Stimulated activated CD8-positive, alpha-beta memory T cell treated with anti-CD3 and anti-CD28 coated beads, Interleukin-4, amount 100 ng/mL, for 24 hours (primary cell): Measurements from ENCODE around the gene TCF7L2.
"Not testable (repeated sequence)": the region's sequence is repeated elsewhere in the genome, so short reads cannot be mapped to it uniquely, and the experiment has no call there.

ENCODE experiments used
- DNase-seq: peaks from one replicate; pipeline ENCODE4 v3.0.0-alpha.2; 2020; ENCODE audit warnings: low read depth

The TCF7L2 gene

DNA sequence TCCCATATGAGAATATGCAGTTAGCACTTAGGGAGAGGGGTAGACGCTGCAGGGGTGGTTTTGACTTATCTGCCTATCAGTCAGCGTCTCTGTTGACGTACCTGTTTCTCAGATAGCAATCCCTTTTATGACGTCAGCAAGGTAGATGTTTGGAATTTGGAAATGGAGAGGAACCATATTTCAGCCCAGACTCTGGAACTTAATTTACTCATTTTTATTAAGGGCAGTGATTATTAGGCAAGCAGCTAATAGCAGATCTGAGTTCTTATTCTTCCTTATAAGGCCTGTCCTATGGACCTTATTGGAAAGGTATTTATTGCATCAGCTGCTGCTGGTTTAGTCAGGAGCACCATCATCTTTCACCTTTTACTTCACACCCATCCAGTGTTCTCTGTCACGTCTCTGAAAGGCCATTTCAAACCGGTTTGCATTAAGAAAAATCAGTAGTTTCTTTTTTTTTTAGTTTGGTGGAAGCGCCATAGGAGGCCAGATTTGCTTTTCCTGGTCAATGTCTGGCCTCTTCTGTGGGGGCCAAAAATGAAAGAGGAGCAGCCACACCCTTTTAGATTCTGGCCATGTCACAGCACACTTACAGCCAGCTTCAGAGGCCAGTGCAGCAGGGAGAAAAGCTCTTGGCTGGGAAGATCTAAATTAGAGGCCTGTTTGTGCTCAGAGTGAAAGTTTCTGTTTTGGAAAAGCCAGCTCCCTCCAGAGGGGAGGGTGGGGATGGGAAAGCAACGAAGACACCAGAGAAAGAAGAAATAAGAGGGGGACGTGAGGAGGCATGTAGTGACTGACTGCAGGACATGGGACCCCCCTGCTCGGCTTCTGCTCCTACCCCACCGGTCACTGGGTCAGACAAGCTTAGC, 146.3 kb downstream of the TCF7L2 start:
- no peak for DNase-seq

DNA sequence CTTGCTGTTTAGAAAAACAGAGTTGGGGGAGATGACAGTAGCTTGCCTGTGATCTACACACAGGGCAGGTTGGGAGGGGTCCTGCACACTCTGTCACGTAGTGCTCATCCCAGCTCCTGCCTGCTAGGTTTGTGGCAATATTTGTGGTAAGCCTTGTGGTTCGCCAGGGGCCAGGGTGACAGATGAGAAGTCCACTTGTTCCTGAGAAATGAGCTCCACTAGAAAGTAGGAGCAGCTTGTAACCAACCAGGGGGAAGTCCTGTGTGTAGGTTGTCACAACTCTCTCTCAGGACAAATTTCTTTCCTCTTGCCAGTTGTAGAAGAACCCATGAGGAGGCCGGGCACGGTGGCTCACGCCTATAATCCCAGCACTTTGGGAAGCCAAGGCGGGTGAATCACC, 147.0 kb downstream of the TCF7L2 start:
- no peak for DNase-seq

GRCh38 chr10:113099431-113100183, 149.6 kb downstream of the TCF7L2 start:
- no peak for DNase-seq

DNA sequence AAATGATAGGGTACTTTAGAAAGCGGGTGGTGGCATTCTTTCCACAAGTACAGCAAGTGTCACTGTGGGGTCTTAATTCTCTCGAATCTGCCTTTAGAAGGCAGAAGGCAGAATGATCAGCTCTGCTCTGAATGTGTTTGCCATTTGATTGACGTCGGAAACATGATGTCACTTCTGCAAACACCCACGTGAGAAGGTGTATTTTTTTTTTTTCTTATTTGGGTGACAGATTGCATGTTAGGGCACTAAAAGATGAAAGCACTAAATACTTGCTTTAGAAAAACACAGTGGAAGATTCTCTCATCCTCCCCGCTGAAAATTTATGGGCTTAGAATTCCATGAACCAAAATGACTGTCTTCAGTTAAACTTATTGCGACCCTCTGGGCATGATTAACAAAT, 150.2 kb downstream of the TCF7L2 start:
- no peak for DNase-seq

DNA sequence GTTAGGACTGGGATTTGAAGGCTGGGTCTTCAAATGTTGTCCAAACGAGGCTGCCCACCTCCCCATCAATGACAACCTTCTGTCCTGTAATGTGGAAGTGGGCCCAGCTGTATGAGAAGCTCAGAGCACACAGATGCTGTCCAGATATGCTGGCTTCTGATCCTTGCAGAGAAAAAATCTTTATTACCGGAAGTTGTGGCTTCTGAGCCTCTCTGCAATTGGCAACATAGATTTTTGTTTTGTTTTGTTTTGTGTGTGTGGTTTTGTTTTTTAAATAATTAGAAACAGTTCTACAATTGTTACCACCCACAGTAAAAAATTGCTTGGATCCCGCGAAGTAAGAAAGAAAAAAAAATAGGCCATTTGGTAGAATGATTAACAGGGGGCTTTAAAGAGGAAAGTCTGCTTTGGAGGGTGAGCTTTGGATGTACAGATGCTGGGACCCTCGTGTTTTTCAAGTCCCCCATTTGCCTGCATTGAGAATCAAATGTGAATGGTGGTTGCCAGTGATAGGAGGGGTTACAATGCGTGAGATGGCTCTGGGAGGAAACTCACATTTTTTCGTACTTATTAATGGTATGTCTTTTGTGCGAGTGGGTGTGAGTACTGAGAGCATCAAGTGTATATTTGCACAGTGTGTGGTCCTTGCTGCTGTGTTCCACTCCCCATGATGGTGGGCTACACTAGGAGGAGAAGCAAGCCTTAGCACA, 153.2 kb downstream of the TCF7L2 start:
- DNase-seq = no peak

DNA sequence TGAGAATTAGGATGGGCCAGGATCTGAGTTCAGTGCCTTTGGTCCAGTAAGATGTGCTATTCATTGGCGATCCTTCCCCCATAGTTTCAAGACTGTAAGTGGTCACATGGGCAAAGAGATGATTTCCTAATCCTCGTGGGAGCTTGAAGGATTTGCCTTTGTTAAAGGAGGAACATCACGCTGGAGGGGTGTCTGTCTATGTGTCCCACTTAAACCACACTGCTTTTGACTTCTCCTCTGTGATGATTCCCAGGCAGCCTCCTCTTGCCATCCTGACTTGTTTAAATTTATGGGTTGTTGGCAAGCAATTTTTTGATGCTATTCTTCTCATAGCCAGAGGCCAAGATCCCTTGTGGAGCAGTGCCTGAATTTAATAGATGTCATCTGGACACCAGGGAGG, 154.0 kb downstream of the TCF7L2 start:
- no peak for DNase-seq

GRCh38 chr10:113108194-113108835, 158.3 kb downstream of the TCF7L2 start:
- peak; percentile 11 for DNase-seq

DNA sequence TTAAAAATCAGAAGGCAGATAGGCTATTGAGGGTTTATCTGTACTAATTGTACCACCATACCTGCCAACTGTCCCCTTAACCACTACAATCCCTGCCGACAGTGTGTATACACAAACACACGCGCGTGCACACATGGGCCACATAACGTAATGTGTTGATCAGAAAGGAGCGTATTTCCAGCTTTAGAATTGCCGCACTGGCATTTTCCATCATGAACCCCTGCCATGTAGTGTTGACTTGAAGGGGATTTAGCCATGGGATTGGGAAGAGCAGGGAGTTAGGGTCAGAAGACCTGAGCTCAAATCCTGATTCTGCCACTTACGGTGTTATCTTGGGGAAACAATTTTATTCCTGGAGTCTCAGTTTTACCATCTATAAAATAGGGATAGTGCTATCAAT, 158.9 kb downstream of the TCF7L2 start:
- no peak for DNase-seq

- not testable (repeated sequence) for DNase-seq
Observed at GRCh38 chr10:113109482-113109881, 159.4 kb downstream of the TCF7L2 start.

DNA sequence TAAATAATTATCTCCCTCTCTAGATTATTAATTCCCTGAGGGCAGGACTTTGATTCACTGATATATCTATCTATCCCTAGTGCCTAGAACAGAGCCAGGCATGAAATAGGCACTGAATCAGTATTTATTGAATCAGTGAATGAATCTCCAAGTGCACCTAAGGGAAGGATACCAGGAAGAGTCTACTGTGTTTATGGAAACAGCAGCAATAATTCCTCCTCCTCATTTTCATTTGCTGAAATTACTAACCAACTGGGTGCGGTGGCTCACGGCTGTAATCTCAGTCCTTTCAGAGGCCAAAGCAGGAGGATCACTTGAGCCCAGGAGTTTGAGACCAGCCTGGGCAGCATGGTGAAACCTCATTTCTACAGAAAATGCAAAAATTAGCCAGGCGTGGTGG, 161.2 kb downstream of the TCF7L2 start:
- no peak for DNase-seq

DNA sequence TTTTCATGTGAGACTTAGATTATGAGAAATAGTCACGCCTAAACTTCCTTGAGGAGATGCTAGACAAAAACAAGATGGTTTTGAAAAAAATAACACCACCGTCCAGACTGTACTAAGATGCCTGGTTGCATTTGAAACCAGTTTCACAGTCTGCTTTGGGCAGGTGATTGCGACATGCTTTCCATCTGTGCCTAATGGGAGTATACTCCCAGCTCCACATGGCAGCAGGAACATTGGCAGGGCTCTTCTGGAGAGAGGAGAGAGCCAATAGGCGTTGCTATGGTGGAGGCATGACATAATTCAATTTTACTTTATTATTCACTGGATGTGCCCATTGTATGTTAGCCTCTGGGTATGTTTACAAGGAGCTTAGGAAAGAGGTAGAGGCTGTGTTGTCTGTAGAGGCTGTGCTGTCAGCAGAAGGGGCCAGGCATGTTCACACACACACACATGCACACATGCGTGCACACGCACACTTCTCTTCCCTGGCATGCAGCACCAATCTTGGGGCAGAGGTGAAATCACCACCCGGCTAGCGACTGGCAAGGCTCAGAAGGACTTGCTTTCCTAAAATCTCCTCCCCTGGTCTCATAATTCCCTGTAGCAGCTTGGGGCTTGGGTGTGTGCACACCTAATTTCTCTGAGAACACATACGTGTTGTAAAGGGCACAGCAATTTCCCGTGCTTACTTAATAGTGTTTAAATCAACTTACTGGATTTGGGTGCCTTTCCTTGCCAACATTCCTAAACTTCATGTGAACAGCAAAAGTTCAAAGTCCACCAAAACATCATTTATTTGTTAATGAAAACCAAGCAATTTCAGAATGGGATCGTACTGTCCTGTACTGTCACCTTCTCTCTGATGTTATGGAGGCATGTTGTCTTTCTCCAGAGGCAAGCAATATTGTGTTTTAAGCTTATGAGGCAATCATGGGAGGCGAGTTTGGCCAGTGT, 162.1 kb downstream of the TCF7L2 start:
- DNase-seq = no peak

GRCh38 chr10:113113241-113113640, 163.2 kb downstream of the TCF7L2 start:
- DNase-seq = no peak

DNA sequence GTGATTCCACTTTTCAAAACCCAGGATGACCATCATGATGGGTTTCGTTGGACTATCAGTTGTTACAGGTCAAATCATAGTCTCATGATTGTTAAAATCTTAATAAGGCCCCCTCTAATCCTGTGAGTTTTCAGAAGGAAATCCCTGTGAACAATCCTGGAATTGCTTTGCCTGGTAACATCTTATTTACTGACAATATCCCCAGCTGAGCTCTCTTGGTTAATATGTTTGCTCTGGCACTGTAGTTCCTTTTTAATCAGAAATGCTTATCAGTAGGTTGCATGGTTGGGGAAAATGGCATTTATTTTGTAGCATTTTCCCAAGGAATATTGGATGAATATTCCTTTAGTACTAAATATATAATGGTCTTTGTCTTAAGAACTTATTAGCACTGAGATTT, 163.9 kb downstream of the TCF7L2 start:
- DNase-seq = no peak

DNA sequence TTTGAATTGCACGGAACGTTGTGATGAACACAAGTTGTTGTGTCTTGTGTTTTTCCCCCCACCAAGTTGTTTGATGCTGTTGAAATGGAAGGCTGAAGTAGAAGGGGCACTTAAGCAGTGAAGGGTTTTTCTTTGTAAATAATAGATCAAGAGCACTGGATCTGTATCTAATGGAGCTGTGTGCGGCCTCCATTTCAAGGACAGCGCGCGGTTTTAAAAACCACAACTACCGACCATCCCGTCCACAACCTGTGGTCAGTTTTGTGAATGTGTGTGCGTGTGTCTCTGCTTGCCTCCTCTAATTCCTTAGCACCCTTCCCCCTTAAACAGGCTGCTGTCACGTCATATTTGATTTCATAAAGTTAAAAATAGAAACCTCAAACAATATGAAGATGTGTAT, 165.5 kb downstream of the TCF7L2 start:
- DNase-seq = no peak

DNA sequence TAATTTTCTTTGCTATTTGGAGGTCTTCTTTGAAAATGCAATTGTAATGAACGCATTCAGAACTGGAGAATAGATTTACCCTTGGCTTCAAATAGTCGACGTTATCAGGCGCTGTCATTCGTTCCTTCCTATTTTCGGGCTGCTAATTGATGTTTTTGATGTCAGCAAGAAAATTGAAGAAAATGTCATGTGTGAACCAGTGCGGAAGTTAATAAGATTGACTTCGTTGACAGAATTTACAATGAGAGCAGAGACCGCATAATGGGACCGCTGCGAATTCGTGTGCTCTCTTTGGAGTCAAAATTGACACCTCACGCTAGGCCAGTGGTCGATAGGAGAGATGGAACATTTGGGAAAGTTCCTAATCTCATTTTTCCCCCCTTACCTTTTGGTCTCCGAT, 168.8 kb downstream of the TCF7L2 start:
- DNase-seq = no peak

GRCh38 chr10:113119801-113120200, 169.8 kb downstream of the TCF7L2 start:
- no peak for DNase-seq

DNA sequence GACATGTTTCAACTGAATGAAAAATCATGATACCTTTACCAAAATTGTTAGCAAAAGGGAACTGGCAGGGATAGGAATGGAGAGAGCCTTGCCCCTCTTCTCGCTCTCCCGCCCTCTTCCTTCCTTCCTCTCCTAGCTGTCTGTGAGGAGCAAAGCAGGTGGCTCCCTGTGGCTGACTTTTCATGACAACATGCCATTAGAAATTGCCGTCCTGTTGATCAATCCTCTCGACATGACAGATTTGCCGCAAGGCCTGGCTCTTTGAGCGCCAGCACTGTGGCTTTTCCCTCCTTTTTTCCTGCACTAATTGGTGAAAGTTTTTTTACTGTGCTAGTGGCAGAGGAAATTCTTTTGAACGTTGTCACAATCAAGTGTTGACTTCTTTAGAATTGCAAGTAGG, 171.1 kb downstream of the TCF7L2 start:
- no peak for DNase-seq

DNA sequence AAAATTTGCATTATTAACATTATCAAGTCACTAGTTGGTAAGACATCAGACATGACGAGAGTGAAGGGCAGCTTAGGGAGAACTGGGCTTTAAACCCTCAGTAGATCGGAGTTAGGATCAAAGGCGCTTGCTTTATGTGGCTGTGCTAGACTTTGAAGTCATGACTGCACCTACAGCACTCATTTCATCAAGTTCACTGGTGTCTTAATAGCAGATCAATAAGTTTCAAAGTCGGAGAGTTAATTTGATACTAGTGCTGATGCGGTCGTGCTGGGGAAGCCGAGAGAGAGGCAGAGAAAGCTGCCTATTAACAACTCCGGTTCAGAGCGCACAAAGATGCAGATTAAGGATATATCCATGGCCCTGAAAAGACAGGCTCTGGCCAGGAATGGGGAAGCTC, 172.9 kb downstream of the TCF7L2 start:
- no peak for DNase-seq

GRCh38 chr10:113124724-113125123, 174.7 kb downstream of the TCF7L2 start:
- DNase-seq = no peak

DNA sequence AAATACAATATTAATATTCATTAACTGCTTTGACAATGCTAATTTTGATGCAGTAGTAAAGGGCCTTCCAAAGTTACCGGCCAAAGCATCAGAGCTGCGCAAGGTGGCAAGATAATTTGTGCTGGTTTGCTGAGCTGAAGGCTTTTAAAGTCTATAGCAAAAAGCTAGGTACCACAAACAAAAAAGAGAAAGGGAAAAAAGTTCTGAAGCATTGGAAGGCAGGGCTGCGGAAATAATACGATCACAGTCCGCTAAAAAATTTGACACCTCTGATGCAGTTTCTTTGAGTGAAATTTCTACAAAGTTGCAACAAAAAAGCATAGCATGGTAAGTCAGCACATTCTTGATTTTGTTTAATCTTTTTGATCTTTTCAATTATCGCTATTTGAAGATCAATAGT, 175.6 kb downstream of the TCF7L2 start:
- no peak for DNase-seq
